Endothelial cell of umbilical vein (primary cell): ENCODE data around the gene TSG101. TPM values are rescaled to one million over a fixed set of nuclear protein-coding genes. Genes with fewer than 3 reads are reported as not detected.
A peak's percentile ranks its signal among the peaks of the same experiment; 100 is the strongest.

Source experiments
- BruUV-seq: library from RNA; stranded (reverse); fragments of 400-500 nt; replicated peaks from 2 replicates; lab custom pipeline; 2021; lab: Mats Ljungman, UMichigan
- CTCF ChIA-PET: fragments of 300-600, 350-600 bp; sonication (Branson Sonifier 250); formaldehyde crosslinking; loops from one replicate; lab custom pipeline; 2021; ENCODE audit warnings: antibody characterized with exemption, inconsistent platforms; lab: Charles Lee
- POLR2A ChIA-PET: fragments of 300-600, 350-600 bp; sonication (Branson Sonifier 250); formaldehyde crosslinking; loops from one replicate; lab custom pipeline; 2021; ENCODE audit warnings: antibody characterized with exemption, inconsistent platforms; lab: Charles Lee
- DNase-seq: peaks from one replicate; pipeline ENCODE4 v3.0.0-alpha.2; 2011; ENCODE audit warnings: low read depth, low spot score
- FAIRE-seq: peaks from 2 replicates; lab custom pipeline; 2011; peaks lifted over from hg19 to GRCh38; lab: Jason Lieb, UNC
- H2AFZ ChIP-seq: 2 replicates; pipeline ENCODE4 v1.6.0; 2012; ENCODE audit warnings: low read depth, low read length, control low read depth, inconsistent platforms
- H3K27ac ChIP-seq: 2 replicates; pipeline ENCODE4 v1.5.1; 2011; ENCODE audit warnings: low read depth, mild to moderate bottlenecking, control low read depth, low read length, moderate library complexity; ENCODE audit not compliant: insufficient read depth
- H3K27me3 ChIP-seq, 2 experiments: 2 replicates each; pipeline versions ENCODE4 v1.6.0 to v1.6.1; 2011; ENCODE audit warnings: low read length in 2 of 2, mixed read lengths in 1 of 2; ENCODE audit not compliant: control insufficient read depth in 2 of 2, insufficient read depth in 2 of 2
- H3K36me3 ChIP-seq, 2 experiments: 2 replicates in 1 of 2; 3 replicates in 1 of 2; pipeline ENCODE4 v1.5.1; 2011; ENCODE audit warnings: low read length in 2 of 2, mild to moderate bottlenecking in 1 of 2, moderate library complexity in 1 of 2; ENCODE audit not compliant: control insufficient read depth in 2 of 2, insufficient read depth in 2 of 2; ENCODE audit errors: extremely low read depth in 1 of 2
- H3K4me1 ChIP-seq: 3 replicates; pipeline ENCODE4 v1.5.1; 2011; ENCODE audit warnings: mild to moderate bottlenecking, low read length; ENCODE audit not compliant: control insufficient read depth, insufficient read depth; ENCODE audit errors: extremely low read depth
- H3K4me2 ChIP-seq: 2 replicates; pipeline ENCODE4 v1.6.1; 2011; ENCODE audit warnings: low read length, control low read depth, mixed read lengths; ENCODE audit not compliant: insufficient read depth
- H3K4me3 ChIP-seq, 3 experiments: fragments of 200-600 bp in 1 of 3; sonication (generic), shearing (Covaris generic) in 1 of 3; replicated peaks in 1 of 3; 2 replicates each; pipeline ENCODE4 v1.5.1; 2011 to 2016; ENCODE audit warnings: control low read depth in 3 of 3, low read length in 3 of 3, mild to moderate bottlenecking in 2 of 3, inconsistent platforms in 1 of 3, low read depth in 1 of 3, moderate library complexity in 1 of 3; ENCODE audit not compliant: insufficient read depth in 1 of 3
- H3K79me2 ChIP-seq: 2 replicates; pipeline ENCODE4 v1.6.0; 2012; ENCODE audit warnings: low read length, inconsistent platforms; ENCODE audit not compliant: control insufficient read depth, insufficient read depth
- H3K9ac ChIP-seq: replicated peaks from 2 replicates; pipeline ENCODE3; 2011; ENCODE audit warnings: low read length, control low read depth; ENCODE audit not compliant: insufficient read depth; ENCODE audit errors: extremely low read depth
- H3K9me1 ChIP-seq: replicated peaks from 3 replicates; pipeline ENCODE4 v1.6.0; 2011; ENCODE audit warnings: mild to moderate bottlenecking, low read length; ENCODE audit not compliant: control insufficient read depth, insufficient read depth; ENCODE audit errors: extremely low read depth
- H3K9me3 ChIP-seq: replicated peaks from 2 replicates; pipeline ENCODE4 v1.5.1; 2012; ENCODE audit warnings: low read length, inconsistent platforms; ENCODE audit not compliant: control insufficient read depth, insufficient read depth
- H4K20me1 ChIP-seq: replicated peaks from 2 replicates; pipeline ENCODE3; 2011; ENCODE audit warnings: mild to moderate bottlenecking, low read length; ENCODE audit not compliant: control insufficient read depth, insufficient read depth; ENCODE audit errors: extremely low read depth
- EZH2 ChIP-seq: IDR thresholded peaks from 2 replicates; pipeline ENCODE4 v1.6.1; 2012; ENCODE audit warnings: borderline replicate concordance, low read depth, mild to moderate bottlenecking, moderate library complexity, low read length, inconsistent platforms; ENCODE audit not compliant: severe bottlenecking
- GATA2 ChIP-seq: IDR thresholded peaks from 2 replicates; pipeline ENCODE4 v1.7.0; 2011; ENCODE audit warnings: low read depth, mild to moderate bottlenecking, moderate library complexity, mixed read lengths, low read length; ENCODE audit not compliant: insufficient read length, insufficient read depth
- JUN ChIP-seq: IDR thresholded peaks from 2 replicates; pipeline ENCODE4 v1.6.1; 2011; ENCODE audit warnings: borderline replicate concordance, low read depth; ENCODE audit not compliant: insufficient read length, insufficient read depth
- MAX ChIP-seq: IDR thresholded peaks from 2 replicates; pipeline ENCODE4 v1.6.1; 2011; ENCODE audit not compliant: insufficient read depth, insufficient read length
- POLR2A ChIP-seq: IDR thresholded peaks from 2 replicates; pipeline ENCODE4 v1.6.1; 2012; ENCODE audit warnings: low read depth, mild to moderate bottlenecking, control low read depth, low read length
- POLR2AphosphoS5 ChIP-seq: IDR thresholded peaks from 2 replicates; pipeline ENCODE4 v1.6.1; 2012; ENCODE audit warnings: low read depth, mild to moderate bottlenecking, control low read depth, low read length, moderate library complexity; ENCODE audit not compliant: insufficient read depth
- dilution Hi-C: fragments of 300-500 bp; cut with MboI; formaldehyde crosslinking; loops from one replicate; pipeline ENCODE4 v1.15.0; 2019; ENCODE audit warnings: low sequenced_read_pairs; ENCODE audit not compliant: extremely low pct_ligation_motif_present
- intact Hi-C: fragments of 100-400 bp; cut with micrococcal nuclease; formaldehyde crosslinking; loops from one replicate; pipeline ENCODE4 v1.10.0; 2022
- polyA plus RNA-seq, 4 experiments: library from polyadenylated mRNA; depleted of rRNA in 3 of 4; stranded (reverse) in 3 of 4; unstranded in 1 of 4; fragments of >200 nt; gene quantifications; 2 replicates each; pipeline versions ENCODE4 v1.2.1 to v1.2.3, GENCODE V29; 2011 to 2012; ENCODE audit warnings: missing spikeins in 1 of 4
- total RNA-seq: library from RNA; stranded (reverse); gene quantifications from 2 replicates; pipeline ENCODE4 v1.2.3, GENCODE V29; 2021
- TF ChIP-seq, protein P1 (sequence below), 2 donors: IDR thresholded peaks; 1 replicate in 1 of 2; 2 replicates in 1 of 2; pipeline ENCODE4 v1.5.1; 2011; ENCODE audit warnings: low read length in 2 of 2, mild to moderate bottlenecking in 2 of 2, moderate library complexity in 2 of 2, control low read depth in 1 of 2, inconsistent platforms in 1 of 2, low read depth in 1 of 2; ENCODE audit not compliant: insufficient read depth in 1 of 2; ENCODE audit errors: extremely low read depth in 1 of 2

TSG101 gene
- total and polyA plus RNA-seq, 2 donors (not counting 3 experiments of a cell fraction or from before 2014, with no cell fraction given): 41.3 to 163 TPM

- Histone ChIP-seq H2AFZ (no peak overlapping the region), H3K9me1 (no peaks in the 10 kb centered on the region), H3K27me3 (no peaks in the 10 kb centered on the region), H3K4me2 (no peak overlapping the region), H3K4me1 (no peaks in the 10 kb centered on the region), H3K27ac (no peak overlapping the region), H4K20me1 (no peaks in the 10 kb centered on the region), H3K79me2 (no peaks in the 10 kb centered on the region), H3K36me3 (peaks cover 8 to 16% of the 10 kb centered on the region in 2 experiments), H3K4me3 (no peak overlapping the region), H3K9ac (no peak overlapping the region), H3K9me3 (no peaks in the 10 kb centered on the region)
- intact Hi-C loops: no loop called here
- ChIA-PET POLR2A (no interaction called here), CTCF (no interaction called here)
- dilution Hi-C loops: no loop called here
- no peak for FAIRE-seq
- no peak for TF ChIP-seq MAX
- no peak for TF ChIP-seq POLR2A
- no TSS peak for BruUV-seq
- no peak for DNase-seq
Observed at GRCh38 chr11:18498039-18498438, 28.7 kb downstream of the TSG101 start.

DNA sequence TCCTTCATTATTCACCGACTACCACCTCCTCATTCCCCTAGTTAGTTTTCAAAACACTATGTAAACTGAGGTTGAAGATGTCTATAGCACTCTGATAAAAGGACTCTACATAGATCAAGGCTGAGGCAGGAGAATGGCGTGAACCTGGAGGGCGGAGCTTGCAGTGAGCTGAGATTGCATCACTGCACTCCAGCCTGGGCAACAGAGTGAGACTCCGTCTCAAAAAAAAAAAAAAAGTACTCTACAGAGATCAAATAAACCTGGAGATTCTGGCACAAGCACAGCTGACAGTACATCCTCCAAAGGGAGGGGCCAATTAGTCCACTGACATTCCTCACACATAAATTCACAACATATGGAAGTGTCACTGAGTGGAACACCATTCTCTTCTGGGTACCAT lies 31.0 kb downstream of the TSG101 start:
- Histone ChIP-seq H2AFZ (no peak overlapping the region), H3K4me3 (no peak overlapping the region), H4K20me1 (no peaks in the 10 kb centered on the region), H3K79me2 (no peaks in the 10 kb centered on the region), H3K9me1 (no peaks in the 10 kb centered on the region), H3K9ac (no peak overlapping the region), H3K9me3 (no peaks in the 10 kb centered on the region), H3K27me3 (no peaks in the 10 kb centered on the region), H3K27ac (no peak overlapping the region), H3K4me1 (no peaks in the 10 kb centered on the region), H3K36me3 (peaks cover 2 to 14% of the 10 kb centered on the region in 2 experiments), H3K4me2 (no peak overlapping the region)
- POLR2A ChIA-PET: no interaction called here
- intact Hi-C loops (no loop called here), dilution Hi-C loops (no loop called here)
- no peak for DNase-seq
- FAIRE-seq: peak; percentile 79
- CTCF ChIA-PET: no interaction called here
- no TSS peak for BruUV-seq
- TF ChIP-seq GATA2 (no peak), MAX (no peak), EZH2 (no peak), JUN (no peak), POLR2AphosphoS5 (no peak)
- TF ChIP-seq, protein P1, sequence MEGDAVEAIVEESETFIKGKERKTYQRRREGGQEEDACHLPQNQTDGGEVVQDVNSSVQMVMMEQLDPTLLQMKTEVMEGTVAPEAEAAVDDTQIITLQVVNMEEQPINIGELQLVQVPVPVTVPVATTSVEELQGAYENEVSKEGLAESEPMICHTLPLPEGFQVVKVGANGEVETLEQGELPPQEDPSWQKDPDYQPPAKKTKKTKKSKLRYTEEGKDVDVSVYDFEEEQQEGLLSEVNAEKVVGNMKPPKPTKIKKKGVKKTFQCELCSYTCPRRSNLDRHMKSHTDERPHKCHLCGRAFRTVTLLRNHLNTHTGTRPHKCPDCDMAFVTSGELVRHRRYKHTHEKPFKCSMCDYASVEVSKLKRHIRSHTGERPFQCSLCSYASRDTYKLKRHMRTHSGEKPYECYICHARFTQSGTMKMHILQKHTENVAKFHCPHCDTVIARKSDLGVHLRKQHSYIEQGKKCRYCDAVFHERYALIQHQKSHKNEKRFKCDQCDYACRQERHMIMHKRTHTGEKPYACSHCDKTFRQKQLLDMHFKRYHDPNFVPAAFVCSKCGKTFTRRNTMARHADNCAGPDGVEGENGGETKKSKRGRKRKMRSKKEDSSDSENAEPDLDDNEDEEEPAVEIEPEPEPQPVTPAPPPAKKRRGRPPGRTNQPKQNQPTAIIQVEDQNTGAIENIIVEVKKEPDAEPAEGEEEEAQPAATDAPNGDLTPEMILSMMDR (IDR thresholded peaks at IDR 0.05; ENCODE audit: extremely low read depth in 1 of 2, insufficient read depth in 1 of 2, low read depth in 1 of 2, low read length in 2 of 2): no peak
